GM21526 (cell line): ENCODE measurements around the gene CHRM5.
"Not testable (repeated sequence)": the region's sequence is repeated elsewhere in the genome, so short reads cannot be mapped to it uniquely, and the experiment has no call there.

Experiments
- ATAC-seq: cut with Tn5 transposase; IDR thresholded peaks from one replicate; pipeline ENCODE4 v1.9.1; 2021; ENCODE audit warnings: moderate library complexity; ENCODE audit not compliant: unreplicated experiment, low FRiP score

CHRM5 gene

GRCh38 chr15:33985751-33986150 lies 17.5 kb downstream of the CHRM5 start:
- ATAC-seq: no peak

GRCh38 chr15:33987444-33987843 lies 19.1 kb downstream of the CHRM5 start:
- no peak for ATAC-seq

GRCh38 chr15:33988384-33988783 lies 20.1 kb downstream of the CHRM5 start:
- no peak for ATAC-seq

- ATAC-seq: no peak
These were observed 25.8 kb downstream of the CHRM5 start for GRCh38 chr15:33994005-33994615.

GRCh38 chr15:33995666-33996065 lies 27.4 kb downstream of the CHRM5 start:
- ATAC-seq: not testable (repeated sequence)

GRCh38 chr15:34001536-34001935 lies 33.2 kb downstream of the CHRM5 start:
- ATAC-seq: no peak

- no peak for ATAC-seq
These were observed 38.1 kb downstream of the CHRM5 start for GRCh38 chr15:34006381-34006780.

GRCh38 chr15:34009656-34010055 lies 41.4 kb downstream of the CHRM5 start:
- no peak for ATAC-seq

- ATAC-seq: no peak
These were observed 42.6 kb downstream of the CHRM5 start for GRCh38 chr15:34010921-34011320.

GRCh38 chr15:34011481-34011880 lies 43.2 kb downstream of the CHRM5 start:
- no peak for ATAC-seq

- no peak for ATAC-seq
These were observed 44.2 kb downstream of the CHRM5 start for GRCh38 chr15:34012461-34013028.

- ATAC-seq: no peak
These were observed 45.4 kb downstream of the CHRM5 start for GRCh38 chr15:34013746-34014145.

- ATAC-seq: no peak
These were observed 46.3 kb downstream of the CHRM5 start for GRCh38 chr15:34014556-34014955.

- no peak for ATAC-seq
These were observed 49.8 kb downstream of the CHRM5 start for GRCh38 chr15:34018021-34018645.

- ATAC-seq: not testable (repeated sequence)
These were observed 50.4 kb downstream of the CHRM5 start for GRCh38 chr15:34018738-34019137.

- no peak for ATAC-seq
These were observed 51.2 kb downstream of the CHRM5 start for GRCh38 chr15:34019369-34019990.

- no peak for ATAC-seq
These were observed 55.6 kb downstream of the CHRM5 start for GRCh38 chr15:34023907-34024306.

GRCh38 chr15:34025252-34025651 lies 57.0 kb downstream of the CHRM5 start:
- no peak for ATAC-seq

GRCh38 chr15:34027606-34028005 lies 59.3 kb downstream of the CHRM5 start:
- ATAC-seq: no peak

- ATAC-seq: no peak
These were observed 63.9 kb downstream of the CHRM5 start for GRCh38 chr15:34031987-34032760.
